ENCODE data around the gene TEX261.
"Not testable (repeated sequence)": the region's sequence is repeated elsewhere in the genome, so short reads cannot be mapped to it uniquely, and the experiment has no call there.

The TEX261 gene

DNA sequence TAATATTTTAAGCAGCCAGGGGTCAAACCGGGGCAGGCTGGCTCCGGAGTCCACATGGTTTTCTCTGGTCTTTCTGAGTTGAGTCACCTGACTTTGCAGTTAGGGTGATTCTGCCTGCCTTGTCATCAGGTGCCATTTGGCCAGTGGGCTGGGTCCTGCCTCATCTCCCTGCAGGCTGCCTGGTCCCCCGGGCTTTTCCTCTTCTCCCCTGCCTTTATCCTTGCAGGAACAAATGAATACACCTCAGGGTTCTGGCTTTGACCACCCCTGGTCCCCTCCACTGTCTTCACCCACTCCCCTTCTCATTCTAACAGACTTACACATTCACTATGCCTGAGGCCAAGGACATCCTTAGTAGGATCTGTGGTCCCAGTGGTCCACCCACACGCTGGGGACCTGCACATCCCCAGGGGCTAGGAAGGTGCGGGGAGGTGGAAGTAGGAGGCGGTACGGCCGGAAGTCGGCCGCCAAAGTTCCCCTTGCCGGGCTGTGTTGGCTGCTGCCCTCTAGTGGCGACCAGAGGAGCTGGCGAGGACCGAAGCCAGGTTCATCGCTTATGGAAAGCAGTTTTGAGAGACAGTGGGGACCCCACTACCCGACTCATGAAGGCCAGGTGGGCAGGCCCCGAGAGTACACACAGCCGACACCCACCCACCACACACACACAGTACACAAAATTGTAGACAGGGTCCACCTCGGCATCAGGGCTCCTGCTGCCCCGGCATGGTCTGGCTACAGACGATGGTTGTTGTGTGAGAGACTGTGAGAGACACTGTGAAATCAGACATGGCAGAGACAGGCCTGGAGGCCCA lies 6.3 kb upstream of the TEX261 start:
- peak; percentile 68 for DNase-seq (ENCODE audit: low read depth, low spot score)

DNA sequence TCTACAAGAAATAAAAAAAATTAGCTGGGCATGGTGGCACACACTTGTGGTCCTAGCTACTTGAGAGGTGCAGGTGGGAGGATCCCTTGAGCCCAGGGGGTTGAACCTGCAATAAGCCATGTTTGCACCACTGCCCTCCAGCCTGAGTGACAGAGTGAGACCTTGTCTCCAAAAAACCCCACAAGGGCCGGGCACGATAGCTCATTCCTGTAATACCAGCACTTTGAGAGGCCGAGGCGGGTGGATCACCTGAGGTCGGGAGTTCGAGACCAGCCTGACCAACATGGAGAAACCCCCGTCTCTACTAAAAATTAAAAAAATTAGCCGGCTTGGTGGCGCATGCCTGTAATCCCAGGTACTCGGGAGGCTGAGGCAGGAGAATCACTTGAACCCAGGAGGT lies 5.3 kb upstream of the TEX261 start:
- not testable (repeated sequence) for DNase-seq (ENCODE audit: low read depth, low spot score)

DNA sequence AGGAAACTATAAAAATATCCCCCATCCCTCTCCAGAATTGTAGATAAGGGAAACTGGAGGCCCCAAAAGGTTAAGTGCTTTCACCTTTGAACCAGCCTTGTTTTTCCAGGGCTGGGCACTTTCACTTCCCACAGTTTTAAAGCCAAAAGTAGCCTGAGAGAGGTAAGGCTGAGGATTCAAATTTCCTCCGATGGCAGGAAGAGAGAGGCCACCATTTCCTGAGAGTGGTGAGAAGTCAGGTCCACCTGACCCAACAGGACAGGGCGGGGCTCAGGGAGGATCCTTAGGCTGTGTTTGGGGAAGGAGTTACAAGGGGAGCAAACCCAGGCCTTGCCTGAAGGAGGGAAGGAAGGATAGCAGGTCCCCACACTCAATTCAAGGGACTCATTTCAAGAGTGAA lies 4.7 kb upstream of the TEX261 start:
- DNase-seq (ENCODE audit: low read depth, low spot score) = no peak

DNA sequence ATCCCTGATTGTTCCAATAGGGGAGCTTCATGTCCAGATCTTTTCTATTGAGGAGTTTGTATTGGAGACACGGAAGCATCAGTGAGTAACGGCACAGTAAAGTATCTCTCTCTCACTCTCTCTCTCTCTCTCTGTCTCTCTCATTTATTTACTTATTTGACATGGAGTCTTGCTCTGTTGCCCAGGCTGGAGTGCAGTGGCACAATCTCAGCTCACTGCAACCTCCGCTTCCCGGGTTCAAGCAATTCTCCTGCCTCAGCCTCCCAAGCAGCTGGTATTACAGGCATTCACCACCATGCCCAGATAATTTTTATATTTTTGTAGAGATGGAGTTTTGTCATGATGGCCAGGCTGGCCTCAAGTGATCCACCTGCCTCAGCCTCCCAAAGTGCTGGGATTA lies 4.2 kb upstream of the TEX261 start:
- not testable (repeated sequence) for DNase-seq (ENCODE audit: low read depth, low spot score)

DNA sequence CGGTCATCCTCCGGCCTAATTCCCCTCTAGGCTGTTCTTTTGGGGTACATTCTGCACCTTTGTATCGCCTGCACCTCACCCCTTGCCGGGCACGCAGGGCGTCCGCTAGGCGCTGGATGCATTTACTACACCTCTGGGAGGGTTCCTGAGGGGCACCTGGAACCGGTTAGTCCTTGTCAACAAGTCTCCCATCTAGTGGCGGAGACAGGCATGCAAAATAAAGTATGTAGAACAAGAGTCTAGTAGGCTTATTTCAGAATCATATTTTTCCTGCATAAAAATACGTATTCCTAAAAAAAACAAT lies 705 bp upstream of the TEX261 start:
- DNase-seq (ENCODE audit: low read depth, low spot score) = no peak

- no peak for DNase-seq (ENCODE audit: low read depth, low spot score)
Measured at GRCh38 chr2:70994009-70994698, 519 bp downstream of the TEX261 start.

- DNase-seq (ENCODE audit: low read depth, low spot score) = no peak
Measured at GRCh38 chr2:70992945-70993853, 1.5 kb downstream of the TEX261 start.

DNA sequence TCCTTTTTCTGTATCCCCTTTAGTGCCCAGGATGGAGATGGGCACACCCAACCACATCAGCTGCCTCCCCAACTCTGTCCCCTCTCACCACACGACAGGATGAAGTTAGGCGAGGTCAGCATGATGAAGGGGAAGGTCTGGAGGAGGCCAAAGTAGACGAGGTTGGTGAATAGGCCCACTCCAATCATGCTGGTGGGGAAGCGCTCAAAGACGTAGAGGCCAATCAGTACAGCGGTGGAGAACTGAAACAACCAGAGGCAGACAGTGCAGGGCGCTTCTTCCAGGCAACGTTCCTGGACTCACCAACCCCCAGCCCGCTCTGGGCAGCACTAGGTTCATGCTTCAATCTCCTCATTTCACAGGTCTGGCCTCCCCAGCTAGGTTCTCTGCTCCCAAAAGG lies 2.9 kb downstream of the TEX261 start:
- DNase-seq (ENCODE audit: low read depth, low spot score) = no peak

GRCh38 chr2:70991142-70991541 lies 3.5 kb downstream of the TEX261 start:
- DNase-seq (ENCODE audit: low read depth, low spot score) = no peak

- DNase-seq (ENCODE audit: low read depth, low spot score) = no peak
Measured at GRCh38 chr2:70990216-70990615, 4.5 kb downstream of the TEX261 start.

DNA sequence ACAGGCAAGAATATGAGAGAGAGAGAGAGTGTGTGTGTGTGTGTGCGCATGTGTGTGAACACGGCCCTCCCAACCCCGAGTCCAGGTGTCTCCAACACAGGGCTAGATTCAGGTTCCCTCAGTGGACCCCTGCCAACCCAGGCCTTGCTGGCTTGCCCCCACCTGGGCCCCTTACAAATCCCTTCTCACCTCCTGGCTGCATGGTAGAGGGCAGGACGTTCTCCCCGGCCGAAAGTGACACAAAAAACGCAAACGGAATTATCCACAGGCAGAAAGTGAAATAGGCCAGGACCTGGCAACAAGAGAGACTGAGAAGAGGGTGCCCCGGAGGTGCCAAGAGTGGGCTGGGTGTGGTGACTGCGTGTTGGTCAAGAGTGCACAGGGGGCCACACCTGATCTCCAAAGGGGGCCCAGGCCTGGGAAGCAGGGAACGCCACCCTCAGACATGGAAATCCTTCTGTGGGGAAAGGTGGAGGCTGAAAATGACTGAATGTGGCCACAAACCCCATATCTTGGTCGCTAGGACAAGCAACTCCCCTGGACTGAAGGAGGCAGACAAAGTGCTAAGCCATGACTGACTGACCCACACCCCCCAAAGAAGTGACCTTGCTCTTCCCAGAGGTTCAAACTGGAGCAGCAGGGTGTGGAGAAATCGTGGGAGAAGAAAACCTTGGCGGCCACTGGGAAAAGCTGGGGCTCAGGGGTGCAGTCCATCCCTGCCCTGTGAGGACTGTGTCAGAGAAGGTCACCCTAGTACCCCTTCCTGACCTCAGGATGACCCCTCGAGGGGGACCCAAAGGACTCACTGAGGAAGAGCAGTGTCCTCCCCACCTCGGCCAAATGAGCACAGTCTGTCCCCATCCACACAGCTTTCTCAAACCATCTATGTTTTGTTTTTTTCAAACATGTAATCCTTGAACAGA lies 5.7 kb downstream of the TEX261 start:
- no peak for DNase-seq (ENCODE audit: low read depth, low spot score)

- no peak for DNase-seq (ENCODE audit: low read depth, low spot score)
Measured at GRCh38 chr2:70988151-70988550, 6.5 kb downstream of the TEX261 start.

DNA sequence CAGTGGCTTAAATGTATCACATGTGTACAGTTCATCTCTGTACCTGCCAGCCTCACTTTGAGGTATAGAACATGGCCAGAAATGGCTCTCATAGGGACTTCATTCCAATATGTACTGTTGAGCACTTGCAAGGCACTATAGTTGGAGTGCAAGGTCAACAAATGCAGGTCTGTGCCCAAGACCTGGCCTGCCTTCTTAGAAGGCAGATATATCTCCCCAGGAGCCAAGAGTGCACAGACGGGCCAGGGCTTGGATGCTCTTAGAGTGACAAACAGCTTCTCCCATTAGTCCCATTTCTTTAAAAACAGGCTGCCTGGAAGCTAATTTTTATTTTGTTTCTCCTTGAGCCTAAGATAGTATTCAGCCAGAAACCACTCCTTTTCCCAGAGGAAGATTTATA lies 7.3 kb downstream of the TEX261 start:
- DNase-seq (ENCODE audit: low read depth, low spot score) = no peak

GRCh38 chr2:70986499-70987189 lies 8.0 kb downstream of the TEX261 start:
- DNase-seq (ENCODE audit: low read depth, low spot score) = no peak

- no peak for DNase-seq (ENCODE audit: low read depth, low spot score)
Measured at GRCh38 chr2:70985956-70986355, 8.7 kb downstream of the TEX261 start.

GRCh38 chr2:70985283-70985688 lies 9.4 kb downstream of the TEX261 start:
- no peak for DNase-seq (ENCODE audit: low read depth, low spot score)

- peak; percentile 67 for DNase-seq (ENCODE audit: low read depth, low spot score)
Measured at GRCh38 chr2:70984576-70985282, 9.9 kb downstream of the TEX261 start.

GRCh38 chr2:70984228-70984575 lies 10.5 kb downstream of the TEX261 start:
- DNase-seq (ENCODE audit: low read depth, low spot score) = no peak

- no peak for DNase-seq (ENCODE audit: low read depth, low spot score)
Measured at GRCh38 chr2:70983506-70984227, 11.0 kb downstream of the TEX261 start.

Measured in activated naive CD8-positive, alpha-beta T cell treated with anti-CD3 and anti-CD28 coated beads, Interleukin-2, amount 50 U/mL, for 16 hours (primary cell).